ENCODE data around the gene MACROD2. TPM values are rescaled to one million over a fixed set of nuclear protein-coding genes. Genes with fewer than 3 reads are reported as not detected.

MACROD2 gene
- polyA plus RNA-seq, 1 donor, result 3.9 TPM

GRCh38 chr20:16042731-16043130, 2047.4 kb downstream of the MACROD2 start:
- DNase-seq, result no peak

- DNase-seq, result no peak
Observed at GRCh38 chr20:16043931-16044330, 2048.6 kb downstream of the MACROD2 start.

- DNase-seq, result no peak
Observed at GRCh38 chr20:16048876-16049275, 2053.6 kb downstream of the MACROD2 start.

GRCh38 chr20:16049529-16050093, 2054.3 kb downstream of the MACROD2 start:
- DNase-seq, result no peak

GRCh38 chr20:16050366-16050765, 2055.1 kb downstream of the MACROD2 start:
- DNase-seq, result no peak

- no peak for DNase-seq
Observed at GRCh38 chr20:16051968-16052367, 2056.7 kb downstream of the MACROD2 start.

- DNase-seq, result no peak
Observed at GRCh38 chr20:16052456-16052855, 2057.1 kb downstream of the MACROD2 start.

- DNase-seq, result no peak
Observed at GRCh38 chr20:16054985-16055384, 2059.7 kb downstream of the MACROD2 start.

- no peak for DNase-seq
Observed at GRCh38 chr20:16057651-16058050, 2062.3 kb downstream of the MACROD2 start.

GRCh38 chr20:16058268-16058667, 2063.0 kb downstream of the MACROD2 start:
- DNase-seq, result no peak

GRCh38 chr20:16059841-16060240, 2064.5 kb downstream of the MACROD2 start:
- DNase-seq, result no peak

- DNase-seq, result no peak
Observed at GRCh38 chr20:16061351-16061750, 2066.0 kb downstream of the MACROD2 start.

GRCh38 chr20:16062661-16063581, 2067.6 kb downstream of the MACROD2 start:
- DNase-seq, result no peak

GRCh38 chr20:16063881-16064280, 2068.6 kb downstream of the MACROD2 start:
- DNase-seq, result no peak

GRCh38 chr20:16064989-16065707, 2069.8 kb downstream of the MACROD2 start:
- DNase-seq, result peak; percentile 62

GRCh38 chr20:16066571-16066970, 2071.3 kb downstream of the MACROD2 start:
- no peak for DNase-seq

GRCh38 chr20:16069389-16070010, 2074.2 kb downstream of the MACROD2 start:
- DNase-seq, result no peak

- DNase-seq, result no peak
Observed at GRCh38 chr20:16072220-16072619, 2076.9 kb downstream of the MACROD2 start.

- no peak for DNase-seq
Observed at GRCh38 chr20:16078172-16078898, 2083.0 kb downstream of the MACROD2 start.

- DNase-seq, result no peak
Observed at GRCh38 chr20:16081421-16081820, 2086.1 kb downstream of the MACROD2 start.

- DNase-seq, result no peak
Observed at GRCh38 chr20:16082051-16082550, 2086.8 kb downstream of the MACROD2 start.
